H9 (cell line): Measurements from ENCODE around the gene SFRP2. TPM values are rescaled to one million over a fixed set of nuclear protein-coding genes. Genes with fewer than 3 reads are reported as not detected.

Experiments used
- DNase-seq: peaks from one replicate; pipeline ENCODE4 v3.0.0-alpha.2; 2017
- H2AFZ ChIP-seq: one replicate; pipeline ENCODE4 v1.6.1; 2013; ENCODE audit warnings: mild to moderate bottlenecking, low read length, control low read depth, moderate library complexity
- H2AK5ac ChIP-seq: 2 replicates; pipeline ENCODE4 v1.6.1; 2013; ENCODE audit warnings: low read length, control low read depth, mixed read lengths; ENCODE audit not compliant: insufficient read length
- H2BK120ac ChIP-seq: one replicate; pipeline ENCODE4 v1.6.1; 2013; ENCODE audit warnings: low read depth, mild to moderate bottlenecking, low read length, control low read depth, inconsistent platforms; ENCODE audit not compliant: poor library complexity, severe bottlenecking
- H2BK12ac ChIP-seq: 2 replicates; pipeline ENCODE4 v1.6.1; 2013; ENCODE audit warnings: low read length, control low read depth, mixed read lengths, low read depth; ENCODE audit not compliant: insufficient read length
- H2BK15ac ChIP-seq: 2 replicates; pipeline ENCODE4 v1.6.1; 2013; ENCODE audit warnings: low read depth, low read length, control low read depth
- H2BK20ac ChIP-seq: one replicate; pipeline ENCODE4 v1.6.1; 2013; ENCODE audit warnings: low read depth, mild to moderate bottlenecking, low read length, control low read depth, inconsistent platforms; ENCODE audit not compliant: poor library complexity, severe bottlenecking
- H2BK5ac ChIP-seq: 2 replicates; pipeline ENCODE4 v1.6.1; 2013; ENCODE audit warnings: low read length, control low read depth, mixed read lengths; ENCODE audit not compliant: insufficient read length
- H3K14ac ChIP-seq: 2 replicates; pipeline ENCODE4 v1.6.1; 2013; ENCODE audit warnings: low read length, control low read depth; ENCODE audit not compliant: insufficient read depth
- H3K18ac ChIP-seq: 2 replicates; pipeline ENCODE4 v1.6.1; 2013; ENCODE audit warnings: low read depth, mild to moderate bottlenecking, mixed read lengths, low read length, control low read depth; ENCODE audit not compliant: insufficient read length
- H3K23ac ChIP-seq: 2 replicates; pipeline ENCODE4 v1.6.1; 2013; ENCODE audit warnings: low read length, control low read depth, mixed read lengths, low read depth; ENCODE audit not compliant: insufficient read length
- H3K23me2 ChIP-seq: 2 replicates; pipeline ENCODE4 v1.6.1; 2013; ENCODE audit warnings: low read depth, mild to moderate bottlenecking, mixed read lengths, low read length, control low read depth; ENCODE audit not compliant: insufficient read length, poor library complexity, severe bottlenecking
- H3K27ac ChIP-seq: 2 replicates; pipeline ENCODE4 v1.5.1; 2013; ENCODE audit warnings: low read length, control low read depth, mixed read lengths, low read depth; ENCODE audit not compliant: insufficient read length
- H3K27me3 ChIP-seq: 2 replicates; pipeline ENCODE4 v1.6.1; 2013; ENCODE audit warnings: low read length, control low read depth, inconsistent platforms; ENCODE audit not compliant: insufficient read depth
- H3K4ac ChIP-seq: 2 replicates; pipeline ENCODE4 v1.6.1; 2013; ENCODE audit warnings: low read depth, mild to moderate bottlenecking, control low read depth, inconsistent platforms, low read length, moderate library complexity
- H3K4me1 ChIP-seq: 2 replicates; pipeline ENCODE4 v1.6.1; 2013; ENCODE audit warnings: low read length, control low read depth, inconsistent platforms; ENCODE audit not compliant: insufficient read depth
- H3K4me2 ChIP-seq: 2 replicates; pipeline ENCODE4 v1.6.1; 2013; ENCODE audit warnings: low read length, control low read depth, mixed read lengths; ENCODE audit not compliant: insufficient read length, insufficient read depth
- H3K56ac ChIP-seq: 2 replicates; pipeline ENCODE4 v1.6.1; 2013; ENCODE audit warnings: low read depth, mild to moderate bottlenecking, mixed read lengths, low read length, control low read depth; ENCODE audit not compliant: insufficient read length
- H3K79me1 ChIP-seq: 2 replicates; pipeline ENCODE4 v1.6.1; 2013; ENCODE audit warnings: low read depth, mild to moderate bottlenecking, moderate library complexity, low read length, control low read depth, inconsistent platforms; ENCODE audit not compliant: insufficient read depth, poor library complexity, severe bottlenecking
- H3K79me2 ChIP-seq: 2 replicates; pipeline ENCODE4 v1.6.1; 2013; ENCODE audit warnings: low read length, control low read depth, inconsistent platforms; ENCODE audit not compliant: insufficient read depth
- H3K9ac ChIP-seq: 2 replicates; pipeline ENCODE4 v1.6.1; 2013; ENCODE audit warnings: low read length, control low read depth, mixed read lengths; ENCODE audit not compliant: insufficient read length; ENCODE audit errors: extremely low read depth
- H3K9me3 ChIP-seq: one replicate; pipeline ENCODE4 v1.6.1; 2013; ENCODE audit warnings: low read depth, low read length, inconsistent platforms; ENCODE audit not compliant: control insufficient read depth
- H3T11ph ChIP-seq: one replicate; pipeline ENCODE4 v1.6.1; 2013; ENCODE audit warnings: mild to moderate bottlenecking, low read length, control low read depth, inconsistent platforms
- H4K20me1 ChIP-seq: one replicate; pipeline ENCODE4 v1.6.1; 2013; ENCODE audit not compliant: control insufficient read depth, insufficient read length, insufficient read depth
- H4K5ac ChIP-seq: 2 replicates; pipeline ENCODE4 v1.6.1; 2013; ENCODE audit warnings: low read depth, mild to moderate bottlenecking, mixed read lengths, low read length, control low read depth; ENCODE audit not compliant: insufficient read length
- H4K8ac ChIP-seq: replicated peaks from 2 replicates; pipeline ENCODE4 v1.6.1; 2013; ENCODE audit warnings: low read length, control low read depth, mixed read lengths, low read depth; ENCODE audit not compliant: insufficient read length
- H4K91ac ChIP-seq: 2 replicates; pipeline ENCODE4 v1.6.1; 2013; ENCODE audit warnings: low read depth, mild to moderate bottlenecking, moderate library complexity, mixed read lengths, low read length, control low read depth; ENCODE audit not compliant: insufficient read length
- H3K27ac Mint-ChIP-seq, 3 experiments: 2 replicates in 2 of 3; 3 replicates in 1 of 3; pipeline ENCODE4 v1.8.0; 2020 to 2021; ENCODE audit warnings: mixed read lengths in 3 of 3, mild to moderate bottlenecking in 1 of 3, moderate library complexity in 1 of 3
- H3K27me3 Mint-ChIP-seq: 2 replicates; pipeline ENCODE4 v1.8.0; 2021; ENCODE audit warnings: low read depth, mild to moderate bottlenecking, moderate library complexity, mixed read lengths
- H3K36me3 Mint-ChIP-seq, 3 experiments: 2 replicates in 2 of 3; 3 replicates in 1 of 3; pipeline ENCODE4 v1.8.0; 2020 to 2021; ENCODE audit warnings: low read depth in 3 of 3, mixed read lengths in 3 of 3; ENCODE audit not compliant: insufficient read depth in 1 of 3
- H3K4me1 Mint-ChIP-seq, 2 experiments: 2 replicates each; pipeline ENCODE4 v1.8.0; 2020; ENCODE audit warnings: mixed read lengths in 2 of 2
- H3K4me3 Mint-ChIP-seq, 2 experiments: 2 replicates in 1 of 2; 3 replicates in 1 of 2; pipeline ENCODE4 v1.8.0; 2020 to 2021; ENCODE audit warnings: mild to moderate bottlenecking in 2 of 2, mixed read lengths in 2 of 2, moderate library complexity in 1 of 2
- H3K9me3 Mint-ChIP-seq, 2 experiments: 2 replicates in 1 of 2; 3 replicates in 1 of 2; pipeline ENCODE4 v1.8.0; 2020; ENCODE audit warnings: mild to moderate bottlenecking in 2 of 2, mixed read lengths in 2 of 2, moderate library complexity in 1 of 2
- WGBS: extraction: QIAGEN DNeasy Blood & Tissue Kit; methylation state at CpG from one replicate; pipeline ENCODE4 v1.1.7; 2013; ENCODE audit warnings: missing lambda C conversion rate, low lambda C conversion rate, mixed read lengths; ENCODE audit not compliant: insufficient read length; ENCODE audit errors: extremely low coverage; 5-methylcytosine and 5-hydroxymethylcytosine counted together
- total RNA-seq: library from RNA; stranded (reverse); gene quantifications from 2 replicates; pipeline ENCODE4 v1.2.1, GENCODE V29; 2021
- TF ChIP-seq, protein P1 (sequence below): fragments of 200-600 bp; sonication (generic); conservative IDR thresholded peaks from 3 replicates; pipeline ENCODE4 v1.8.0; 2021; ENCODE audit warnings: antibody characterized with exemption, mild to moderate bottlenecking

SFRP2 gene
- total RNA-seq, 1 experiment from 2014 or later: 156 TPM

GRCh38 chr4:153832720-153833287, 43.9 kb upstream of the SFRP2 start:
- H3K27me3 Mint-ChIP-seq: no peaks in the 10 kb centered on the region; the same call in 1 of the 2 replicates
- no peaks in the 10 kb centered on the region for H4K20me1 ChIP-seq
- no peaks in the 10 kb centered on the region for H3K27me3 ChIP-seq
- no peak overlapping the region for H4K5ac ChIP-seq
- no peak overlapping the region for H2BK120ac ChIP-seq
- H3K23ac ChIP-seq: no peak overlapping the region
- no peak overlapping the region for H3K9ac ChIP-seq
- H2BK5ac ChIP-seq: no peak overlapping the region
- TF ChIP-seq, protein P1, sequence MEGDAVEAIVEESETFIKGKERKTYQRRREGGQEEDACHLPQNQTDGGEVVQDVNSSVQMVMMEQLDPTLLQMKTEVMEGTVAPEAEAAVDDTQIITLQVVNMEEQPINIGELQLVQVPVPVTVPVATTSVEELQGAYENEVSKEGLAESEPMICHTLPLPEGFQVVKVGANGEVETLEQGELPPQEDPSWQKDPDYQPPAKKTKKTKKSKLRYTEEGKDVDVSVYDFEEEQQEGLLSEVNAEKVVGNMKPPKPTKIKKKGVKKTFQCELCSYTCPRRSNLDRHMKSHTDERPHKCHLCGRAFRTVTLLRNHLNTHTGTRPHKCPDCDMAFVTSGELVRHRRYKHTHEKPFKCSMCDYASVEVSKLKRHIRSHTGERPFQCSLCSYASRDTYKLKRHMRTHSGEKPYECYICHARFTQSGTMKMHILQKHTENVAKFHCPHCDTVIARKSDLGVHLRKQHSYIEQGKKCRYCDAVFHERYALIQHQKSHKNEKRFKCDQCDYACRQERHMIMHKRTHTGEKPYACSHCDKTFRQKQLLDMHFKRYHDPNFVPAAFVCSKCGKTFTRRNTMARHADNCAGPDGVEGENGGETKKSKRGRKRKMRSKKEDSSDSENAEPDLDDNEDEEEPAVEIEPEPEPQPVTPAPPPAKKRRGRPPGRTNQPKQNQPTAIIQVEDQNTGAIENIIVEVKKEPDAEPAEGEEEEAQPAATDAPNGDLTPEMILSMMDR: no peak
- H3K4me1 ChIP-seq: no peaks in the 10 kb centered on the region; the same call in 1 of the 2 replicates
- no peak overlapping the region for H4K91ac ChIP-seq
- no peak overlapping the region for H3K4me3 Mint-ChIP-seq
- no peak overlapping the region for H3K27ac ChIP-seq
- H3K36me3 Mint-ChIP-seq: no peaks in the 10 kb centered on the region
- H2AFZ ChIP-seq: no peak overlapping the region
- peaks cover 0 to 5% of the 10 kb centered on the region in 2 experiments; a peak in 3 of 5 replicates for H3K9me3 Mint-ChIP-seq
- peaks cover 11 to 12% of the 10 kb centered on the region in 2 experiments for H3K4me1 Mint-ChIP-seq
- no peaks in the 10 kb centered on the region for H3K79me2 ChIP-seq
- no peaks in the 10 kb centered on the region for H3K23me2 ChIP-seq
- H3K9me3 ChIP-seq: no peaks in the 10 kb centered on the region
- H3T11ph ChIP-seq: no peak overlapping the region
- no peak overlapping the region for H3K56ac ChIP-seq
- no peak overlapping the region for H3K27ac Mint-ChIP-seq
- H3K14ac ChIP-seq: no peak overlapping the region
- no peak overlapping the region for H3K4me2 ChIP-seq
- no peaks in the 10 kb centered on the region for H3K79me1 ChIP-seq
- H3K18ac ChIP-seq: no peak overlapping the region
- no peak overlapping the region for H2BK15ac ChIP-seq
- H3K4ac ChIP-seq: no peak overlapping the region
- H2AK5ac ChIP-seq: no peak overlapping the region
- no peak overlapping the region for H4K8ac ChIP-seq
- DNase-seq: no peak
- no CpG with 5 or more reads among the region's 3 CpGs for WGBS
- H2BK12ac ChIP-seq: no peak overlapping the region
- H2BK20ac ChIP-seq: no peak overlapping the region
